Nephron progenitor cell (in vitro differentiated cells): ENCODE measurements around the gene TMPRSS11B.

Experiments
- DNase-seq: peaks from one replicate; pipeline ENCODE4 v3.0.0; 2021
- H3K27ac Mint-ChIP-seq: 2 replicates; pipeline ENCODE4 v1.8.0; 2021; ENCODE audit warnings: mild to moderate bottlenecking, moderate library complexity, mixed read lengths
- H3K27me3 Mint-ChIP-seq: 2 replicates; pipeline ENCODE4 v1.8.0; 2021; ENCODE audit warnings: mild to moderate bottlenecking, low read depth, mixed read lengths; ENCODE audit not compliant: poor library complexity
- H3K36me3 Mint-ChIP-seq: 2 replicates; pipeline ENCODE4 v1.8.0; 2021; ENCODE audit warnings: low read depth, mixed read lengths
- H3K4me1 Mint-ChIP-seq: 2 replicates; pipeline ENCODE4 v1.8.0; 2021; ENCODE audit warnings: mixed read lengths
- H3K4me3 Mint-ChIP-seq: 2 replicates; pipeline ENCODE4 v1.8.0; 2021; ENCODE audit warnings: mild to moderate bottlenecking, moderate library complexity, mixed read lengths
- H3K9me3 Mint-ChIP-seq: 2 replicates; pipeline ENCODE4 v1.8.0; 2021; ENCODE audit warnings: mild to moderate bottlenecking, moderate library complexity, mixed read lengths
- TF ChIP-seq, protein P1 (sequence below): fragments of 200-600 bp; sonication (generic); IDR thresholded peaks from 2 replicates; pipeline ENCODE4 v1.5.0; 2021; ENCODE audit warnings: antibody characterized with exemption

The TMPRSS11B gene

DNA sequence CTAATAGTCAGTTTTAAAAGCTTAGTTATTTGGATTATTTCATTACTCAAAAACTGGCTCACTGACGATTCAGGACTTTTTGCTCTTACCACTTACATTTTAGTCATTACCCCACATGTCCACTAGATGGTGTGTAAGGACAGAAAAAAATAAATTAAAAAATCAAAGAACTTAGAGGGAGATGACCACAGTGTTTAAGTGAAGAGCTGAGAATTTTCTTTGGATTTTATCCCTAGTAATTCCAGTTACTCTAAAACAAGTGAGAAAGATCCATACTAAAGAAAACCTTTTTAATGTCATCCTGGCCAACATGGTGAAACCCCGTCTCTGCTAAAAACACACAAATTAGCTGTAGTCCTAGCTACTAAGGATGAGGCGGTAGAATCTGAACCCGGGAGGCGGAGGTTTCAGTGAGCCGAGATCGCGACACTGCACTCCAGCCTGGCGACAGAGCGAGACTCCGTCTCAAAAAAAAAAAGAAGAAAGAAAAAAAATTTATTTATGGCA, 26.4 kb upstream of the TMPRSS11B start:
- H3K27ac Mint-ChIP-seq = peak overlapping the region; percentile 32
- peaks cover 11% of the 10 kb centered on the region for H3K4me1 Mint-ChIP-seq
- no peak for DNase-seq
- H3K36me3 Mint-ChIP-seq = no peaks in the 10 kb centered on the region
- TF ChIP-seq, protein P1, sequence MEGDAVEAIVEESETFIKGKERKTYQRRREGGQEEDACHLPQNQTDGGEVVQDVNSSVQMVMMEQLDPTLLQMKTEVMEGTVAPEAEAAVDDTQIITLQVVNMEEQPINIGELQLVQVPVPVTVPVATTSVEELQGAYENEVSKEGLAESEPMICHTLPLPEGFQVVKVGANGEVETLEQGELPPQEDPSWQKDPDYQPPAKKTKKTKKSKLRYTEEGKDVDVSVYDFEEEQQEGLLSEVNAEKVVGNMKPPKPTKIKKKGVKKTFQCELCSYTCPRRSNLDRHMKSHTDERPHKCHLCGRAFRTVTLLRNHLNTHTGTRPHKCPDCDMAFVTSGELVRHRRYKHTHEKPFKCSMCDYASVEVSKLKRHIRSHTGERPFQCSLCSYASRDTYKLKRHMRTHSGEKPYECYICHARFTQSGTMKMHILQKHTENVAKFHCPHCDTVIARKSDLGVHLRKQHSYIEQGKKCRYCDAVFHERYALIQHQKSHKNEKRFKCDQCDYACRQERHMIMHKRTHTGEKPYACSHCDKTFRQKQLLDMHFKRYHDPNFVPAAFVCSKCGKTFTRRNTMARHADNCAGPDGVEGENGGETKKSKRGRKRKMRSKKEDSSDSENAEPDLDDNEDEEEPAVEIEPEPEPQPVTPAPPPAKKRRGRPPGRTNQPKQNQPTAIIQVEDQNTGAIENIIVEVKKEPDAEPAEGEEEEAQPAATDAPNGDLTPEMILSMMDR = peak; percentile 75
- peak overlapping the region; percentile 82 for H3K4me3 Mint-ChIP-seq
- H3K27me3 Mint-ChIP-seq = peaks cover 3% of the 10 kb centered on the region
- peaks cover 16% of the 10 kb centered on the region for H3K9me3 Mint-ChIP-seq

DNA sequence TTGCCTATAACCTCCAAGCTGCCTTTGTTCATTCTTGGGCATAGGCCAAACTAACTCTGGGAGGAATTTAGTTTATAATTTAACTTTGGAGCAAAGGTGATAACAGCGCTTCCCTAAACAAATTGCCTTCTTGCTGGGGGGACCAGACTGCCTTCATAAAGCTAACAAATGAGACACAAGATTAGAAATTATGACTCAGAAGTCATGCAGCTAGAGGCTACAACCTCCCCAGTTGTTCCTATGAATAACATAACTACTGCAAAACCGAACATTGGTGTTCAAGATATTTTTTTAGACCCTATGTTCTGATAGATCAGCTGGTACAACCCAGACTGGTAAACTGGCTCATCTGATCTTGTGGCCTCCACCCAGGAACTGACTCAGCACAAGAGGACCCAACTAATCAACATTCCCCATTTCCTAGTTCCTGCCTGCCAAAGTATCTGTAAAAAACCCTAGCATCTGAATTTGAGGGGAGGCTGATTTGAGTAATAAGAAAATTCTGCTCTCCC, 22.0 kb upstream of the TMPRSS11B start:
- no peaks in the 10 kb centered on the region for H3K36me3 Mint-ChIP-seq
- no peak for DNase-seq
- peaks cover 7% of the 10 kb centered on the region for H3K4me1 Mint-ChIP-seq
- no peak overlapping the region for H3K4me3 Mint-ChIP-seq
- peaks cover 17% of the 10 kb centered on the region for H3K9me3 Mint-ChIP-seq
- no peaks in the 10 kb centered on the region for H3K27me3 Mint-ChIP-seq
- H3K27ac Mint-ChIP-seq = no peak overlapping the region
- TF ChIP-seq, protein P1 = no peak

DNA sequence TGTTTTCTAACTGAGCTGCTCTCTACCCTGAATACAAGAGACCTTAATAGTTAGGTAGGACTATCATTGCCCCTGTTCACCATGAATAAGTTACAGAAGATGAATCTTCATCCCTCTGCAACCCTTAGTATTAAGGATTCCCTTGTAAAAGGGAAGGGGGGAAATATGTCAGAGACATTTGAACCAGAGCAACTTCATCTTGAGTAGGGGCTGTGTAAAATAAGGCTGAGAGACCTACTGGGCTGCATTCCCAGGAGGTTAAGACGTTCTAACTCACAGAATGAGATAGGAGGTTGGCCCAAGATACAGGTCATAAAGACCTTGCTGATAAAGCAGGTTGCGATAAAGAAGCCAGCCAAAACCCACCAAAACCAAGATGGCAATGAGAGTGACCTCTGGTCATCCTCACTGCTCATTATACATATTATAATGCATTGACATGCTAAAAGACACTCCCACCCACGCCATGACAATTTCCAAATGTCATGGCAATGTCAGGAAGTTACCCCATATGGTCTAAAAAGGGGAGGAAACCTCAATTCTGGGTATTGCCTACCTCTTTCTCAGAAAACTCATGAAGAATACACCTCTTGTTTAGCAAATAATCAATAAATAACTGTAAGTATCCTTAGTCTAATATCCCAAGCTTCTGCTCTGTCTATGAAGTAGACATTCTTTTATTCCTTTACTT, 19.5 kb upstream of the TMPRSS11B start:
- Mint-ChIP-seq H3K36me3 (no peaks in the 10 kb centered on the region), H3K4me1 (no peaks in the 10 kb centered on the region), H3K4me3 (no peak overlapping the region), H3K9me3 (peaks cover 11% of the 10 kb centered on the region), H3K27me3 (no peaks in the 10 kb centered on the region), H3K27ac (no peak overlapping the region)
- TF ChIP-seq, protein P1 = no peak
- DNase-seq = no peak

DNA sequence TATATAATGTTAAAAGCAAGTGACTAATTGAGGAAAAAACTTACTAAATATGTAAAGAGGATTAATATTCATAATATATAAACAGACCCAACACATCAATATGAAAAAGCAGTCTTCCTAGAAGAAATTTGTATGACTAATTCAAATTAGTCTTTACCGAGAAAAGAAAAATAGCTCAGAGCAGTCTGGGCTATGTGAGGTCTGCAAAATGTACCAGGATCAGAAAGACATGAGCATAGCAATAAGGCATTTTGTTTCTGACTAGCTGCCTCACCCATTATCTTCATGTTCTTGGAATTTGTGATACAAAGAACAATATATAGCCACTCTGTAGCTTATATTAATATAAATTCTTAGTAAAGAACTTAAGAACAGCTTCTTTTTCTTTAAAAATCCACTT, 13.7 kb upstream of the TMPRSS11B start:
- H3K27me3 Mint-ChIP-seq = no peaks in the 10 kb centered on the region
- H3K9me3 Mint-ChIP-seq = peaks cover 6% of the 10 kb centered on the region
- H3K27ac Mint-ChIP-seq = no peak overlapping the region
- peaks cover 24% of the 10 kb centered on the region for H3K4me1 Mint-ChIP-seq
- H3K36me3 Mint-ChIP-seq = no peaks in the 10 kb centered on the region
- no peak for DNase-seq
- TF ChIP-seq, protein P1 = no peak
- H3K4me3 Mint-ChIP-seq = no peak overlapping the region

DNA sequence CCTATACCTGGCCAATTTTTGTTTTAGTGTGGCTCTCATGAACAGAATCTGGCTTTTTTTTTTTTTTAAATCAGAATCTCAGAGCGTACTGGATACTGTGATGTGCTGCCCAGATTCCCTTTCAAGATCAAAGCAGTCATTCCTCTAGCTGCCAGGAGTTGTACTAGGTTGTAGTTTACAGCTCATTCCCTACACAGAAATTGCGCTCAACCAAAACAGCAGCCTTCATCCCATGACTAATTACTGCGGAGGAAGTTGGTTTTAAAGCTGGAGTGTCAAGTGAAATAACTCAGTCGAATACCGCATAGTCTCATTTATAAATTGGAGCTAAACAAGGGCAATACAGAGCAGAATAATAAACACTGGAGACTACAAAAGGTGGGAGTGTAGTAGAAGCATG, 12.2 kb upstream of the TMPRSS11B start:
- DNase-seq = no peak
- TF ChIP-seq, protein P1 = no peak
- no peaks in the 10 kb centered on the region for H3K36me3 Mint-ChIP-seq
- no peaks in the 10 kb centered on the region for H3K27me3 Mint-ChIP-seq
- no peaks in the 10 kb centered on the region for H3K9me3 Mint-ChIP-seq
- peaks cover 24% of the 10 kb centered on the region for H3K4me1 Mint-ChIP-seq
- H3K27ac Mint-ChIP-seq = peak overlapping the region; percentile 56
- no peak overlapping the region for H3K4me3 Mint-ChIP-seq

DNA sequence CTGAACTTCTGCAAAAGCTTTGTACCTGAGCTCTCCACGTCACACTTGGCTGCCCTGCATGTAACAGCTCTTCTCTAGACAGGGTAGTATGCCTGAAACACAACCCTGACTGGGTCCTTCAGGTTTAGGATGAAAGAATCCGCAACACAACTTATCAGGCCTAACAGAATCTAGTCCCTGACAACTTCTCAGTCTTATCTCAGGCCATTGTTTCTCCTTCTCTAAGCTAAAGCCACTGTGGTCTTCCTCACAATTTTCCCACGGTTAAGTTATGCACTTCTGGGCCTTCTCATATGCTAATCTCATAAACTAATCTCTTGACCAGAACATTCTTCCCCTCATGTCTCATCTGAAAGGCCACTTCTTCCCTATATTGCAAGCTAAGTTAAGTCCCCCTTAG, 10.8 kb upstream of the TMPRSS11B start:
- Mint-ChIP-seq H3K4me3 (no peak overlapping the region), H3K27ac (peak overlapping the region; percentile 1), H3K27me3 (no peaks in the 10 kb centered on the region), H3K9me3 (no peaks in the 10 kb centered on the region), H3K36me3 (no peaks in the 10 kb centered on the region), H3K4me1 (peaks cover 24% of the 10 kb centered on the region)
- DNase-seq = no peak
- TF ChIP-seq, protein P1 = no peak
